Measurements from ENCODE around the gene UNC13A.

GRCh38 chr19:17564781-17565180 lies 123.4 kb downstream of the UNC13A start:
- TF ChIP-seq USF1 (CRISPR knock-in tag; IDR thresholded peaks at IDR 0.05) (no peak), CTCF (IDR thresholded peaks at IDR 0.05) (no peak), FOXK1 (CRISPR knock-in tag; IDR thresholded peaks at IDR 0.05) (no peak), HMGXB4 (CRISPR knock-in tag; IDR thresholded peaks at IDR 0.05) (no peak), ELF4 (CRISPR knock-in tag; IDR thresholded peaks at IDR 0.05; ENCODE audit: low read depth) (no peak)
- TF ChIP-seq, protein P1, sequence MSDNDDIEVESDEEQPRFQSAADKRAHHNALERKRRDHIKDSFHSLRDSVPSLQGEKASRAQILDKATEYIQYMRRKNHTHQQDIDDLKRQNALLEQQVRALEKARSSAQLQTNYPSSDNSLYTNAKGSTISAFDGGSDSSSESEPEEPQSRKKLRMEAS (CRISPR knock-in tag; IDR thresholded peaks at IDR 0.05) = no peak
- TF ChIP-seq, protein P2, sequence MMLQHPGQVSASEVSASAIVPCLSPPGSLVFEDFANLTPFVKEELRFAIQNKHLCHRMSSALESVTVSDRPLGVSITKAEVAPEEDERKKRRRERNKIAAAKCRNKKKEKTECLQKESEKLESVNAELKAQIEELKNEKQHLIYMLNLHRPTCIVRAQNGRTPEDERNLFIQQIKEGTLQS (CRISPR knock-in tag; conservative IDR thresholded peaks at IDR 0.05) = no peak

Data from WTC11 (cell line).